ENCODE data around the gene CAMSAP1.
A peak's percentile ranks its signal among the peaks of the same experiment; 100 is the strongest.
"Not testable (repeated sequence)": the region's sequence is repeated elsewhere in the genome, so short reads cannot be mapped to it uniquely, and the experiment has no call there.

Gene CAMSAP1

DNA sequence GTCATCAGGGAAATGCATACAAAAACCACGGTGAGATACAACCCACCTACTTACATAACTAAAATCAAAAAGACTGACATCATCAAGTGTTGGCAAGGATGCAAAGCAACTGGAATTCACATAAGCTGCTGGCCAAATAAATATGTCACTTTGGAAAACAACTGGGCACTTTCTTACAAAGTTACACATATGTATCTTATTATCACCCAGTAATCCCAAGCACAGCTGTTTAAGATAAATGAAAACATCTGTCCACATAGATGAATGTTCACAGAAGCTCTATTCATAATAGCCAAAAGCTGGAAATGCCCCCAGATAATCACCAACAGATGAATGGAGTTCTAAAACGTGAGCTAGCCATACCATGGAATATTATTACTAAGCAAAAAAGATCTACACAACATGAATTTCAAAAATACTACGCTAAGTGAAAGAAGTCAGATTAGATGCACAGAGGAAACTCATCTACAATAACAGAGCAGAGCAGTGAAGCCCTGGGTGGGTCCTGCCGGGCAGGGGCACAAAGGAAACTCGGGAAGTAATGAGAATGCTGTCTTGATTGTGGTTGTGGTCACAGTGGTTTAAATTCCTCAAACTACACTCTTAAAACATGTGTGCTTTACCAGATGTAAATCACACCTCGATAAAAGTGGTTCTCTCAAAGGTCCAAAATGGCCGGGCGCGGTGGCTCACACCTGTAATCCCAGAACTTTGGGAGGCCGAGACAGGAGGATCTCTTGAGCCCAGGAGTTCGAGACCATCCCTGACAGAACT is 8.5 kb downstream of the CAMSAP1 start:
- DNase-seq (ENCODE audit: low read depth in 1 of 2, low spot score in 1 of 2), result no peak

- no peak for DNase-seq (ENCODE audit: low read depth in 1 of 2, low spot score in 1 of 2)
These were observed 10.7 kb downstream of the CAMSAP1 start for GRCh38 chr9:135896626-135897025.

DNA sequence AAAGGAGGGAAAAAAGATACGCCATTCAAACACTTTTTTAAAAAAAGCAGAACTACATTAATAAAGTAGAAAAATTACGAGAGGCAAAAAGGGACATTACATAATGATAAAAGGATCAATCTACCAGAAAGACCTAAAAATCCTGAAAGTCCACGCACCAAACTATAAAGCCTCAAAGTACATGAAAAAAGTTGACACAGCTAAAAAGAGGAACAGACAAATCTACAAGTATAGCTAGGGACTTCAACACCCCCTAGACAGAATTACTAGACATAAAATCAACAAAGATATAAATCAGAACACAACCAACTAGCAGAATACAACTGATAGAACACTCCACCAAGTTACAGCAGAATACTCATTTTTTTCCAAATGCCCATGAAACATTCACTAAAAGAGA is 11.1 kb downstream of the CAMSAP1 start:
- DNase-seq (ENCODE audit: low read depth in 1 of 2, low spot score in 1 of 2), result no peak

GRCh38 chr9:135895202-135895848 is 12.0 kb downstream of the CAMSAP1 start:
- DNase-seq (ENCODE audit: low read depth in 1 of 2, low spot score in 1 of 2), result no peak

DNA sequence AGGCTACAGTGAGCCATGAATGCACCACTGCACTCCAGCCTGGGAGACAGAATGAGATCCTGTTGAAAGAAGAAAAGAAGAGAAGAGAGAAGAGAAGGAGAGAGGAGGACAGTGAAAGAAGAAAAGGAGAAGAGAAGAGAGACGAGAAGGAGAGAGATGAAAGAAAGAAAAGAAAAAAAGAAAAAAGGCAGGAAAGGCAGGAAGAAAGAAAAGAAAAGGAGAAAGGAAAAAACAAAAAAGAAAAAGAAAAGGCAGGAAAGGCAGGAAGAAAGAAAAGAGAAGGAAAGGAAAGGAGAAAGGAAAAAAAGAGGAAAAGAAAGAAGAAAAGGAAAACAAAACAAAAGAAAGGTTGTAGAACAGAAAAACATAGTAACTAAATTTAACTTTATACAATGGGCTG is 14.2 kb downstream of the CAMSAP1 start:
- no peak for DNase-seq (ENCODE audit: low read depth in 1 of 2, low spot score in 1 of 2)

DNA sequence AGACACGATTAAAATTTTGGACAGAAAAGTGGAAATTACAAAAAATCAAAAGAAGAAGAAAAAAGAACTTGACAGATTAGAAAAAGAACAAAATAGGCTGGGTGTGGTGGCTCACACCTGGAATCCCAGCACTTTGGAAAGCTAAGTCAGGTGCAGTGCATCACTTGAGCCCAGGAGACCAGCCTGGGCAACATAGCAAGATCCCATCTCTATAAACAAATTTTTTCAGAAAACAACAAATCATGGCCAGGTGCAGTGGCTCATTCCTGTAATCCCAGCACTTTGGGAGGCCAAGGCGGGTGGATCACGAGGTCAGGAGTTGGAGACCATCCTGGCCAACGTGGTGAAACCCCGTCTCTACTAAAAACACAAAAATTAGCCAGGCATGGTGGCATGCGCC is 15.0 kb downstream of the CAMSAP1 start:
- not testable (repeated sequence) for DNase-seq (ENCODE audit: low read depth in 1 of 2, low spot score in 1 of 2)

GRCh38 chr9:135891027-135891631 is 16.2 kb downstream of the CAMSAP1 start:
- no peak for DNase-seq (ENCODE audit: low read depth in 1 of 2, low spot score in 1 of 2)

DNA sequence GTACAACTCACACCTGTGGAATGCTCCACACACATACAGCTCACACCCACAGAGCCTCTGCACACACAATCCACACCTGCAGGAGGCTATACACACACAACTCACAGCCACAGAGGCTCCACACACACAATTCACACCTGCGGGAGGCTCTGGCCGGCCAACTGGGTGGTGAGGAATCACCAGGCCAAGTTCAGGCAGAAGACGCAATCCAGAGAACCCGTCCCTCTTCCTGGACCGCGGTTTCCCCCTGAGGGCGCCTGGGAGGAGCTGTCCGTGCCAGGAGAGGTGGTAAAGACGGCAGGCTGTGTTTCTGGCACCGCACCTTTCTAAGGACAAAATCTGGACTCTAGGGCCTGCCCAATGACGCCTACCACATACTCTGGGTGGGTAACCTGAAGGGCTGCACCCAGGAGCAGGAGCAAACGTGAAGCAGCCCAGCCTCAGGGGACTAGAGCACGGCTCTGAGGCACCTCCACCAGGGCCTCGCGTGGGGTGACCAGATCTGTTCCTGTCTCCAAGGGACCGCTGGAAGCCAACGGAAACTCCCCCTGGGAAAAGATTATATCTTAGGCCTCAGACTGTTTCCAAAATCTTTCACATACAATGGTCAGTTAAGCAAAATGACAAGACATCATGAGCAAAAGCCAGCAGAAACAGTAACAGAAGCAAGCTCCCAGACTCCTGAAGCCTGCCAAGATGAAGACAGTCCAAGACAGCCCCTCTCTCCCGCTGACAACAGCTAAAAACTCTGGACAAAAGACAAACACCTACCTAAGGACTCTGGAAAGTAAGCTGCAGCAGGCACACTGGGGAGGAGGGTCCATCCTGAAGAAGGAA is 16.9 kb downstream of the CAMSAP1 start:
- DNase-seq (ENCODE audit: low read depth in 1 of 2, low spot score in 1 of 2), result no peak

DNA sequence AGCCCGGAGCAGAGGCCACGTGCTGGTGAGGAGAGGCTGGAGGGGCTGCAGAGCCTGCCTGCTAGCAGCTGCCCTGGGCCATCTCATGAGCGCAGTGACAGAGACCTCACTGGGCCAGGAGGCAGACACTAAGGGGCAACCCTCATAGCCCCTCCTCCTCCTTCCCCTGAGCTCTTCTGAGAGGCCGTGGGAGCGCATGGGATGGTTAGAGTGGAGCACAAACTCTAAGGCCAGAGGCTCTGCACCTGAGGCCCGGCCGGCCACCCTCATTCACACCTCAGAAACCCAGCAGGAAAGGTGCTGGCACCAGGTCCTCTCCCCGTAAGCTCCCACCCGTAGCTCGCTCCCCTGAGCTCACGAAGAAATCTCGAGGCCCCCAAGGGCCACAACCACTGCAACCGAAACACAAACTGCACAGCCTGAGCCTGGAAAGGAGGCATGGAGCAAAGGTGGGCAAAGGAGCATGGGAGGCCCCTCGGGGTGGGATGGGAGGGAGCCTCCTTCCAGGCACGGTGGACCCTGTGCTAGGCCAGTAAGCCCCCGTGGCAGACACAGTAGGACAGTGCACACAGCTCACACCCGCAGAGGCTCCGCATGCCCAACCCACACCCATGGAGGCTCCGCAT is 17.7 kb downstream of the CAMSAP1 start:
- DNase-seq (ENCODE audit: low read depth in 1 of 2, low spot score in 1 of 2), result no peak

DNA sequence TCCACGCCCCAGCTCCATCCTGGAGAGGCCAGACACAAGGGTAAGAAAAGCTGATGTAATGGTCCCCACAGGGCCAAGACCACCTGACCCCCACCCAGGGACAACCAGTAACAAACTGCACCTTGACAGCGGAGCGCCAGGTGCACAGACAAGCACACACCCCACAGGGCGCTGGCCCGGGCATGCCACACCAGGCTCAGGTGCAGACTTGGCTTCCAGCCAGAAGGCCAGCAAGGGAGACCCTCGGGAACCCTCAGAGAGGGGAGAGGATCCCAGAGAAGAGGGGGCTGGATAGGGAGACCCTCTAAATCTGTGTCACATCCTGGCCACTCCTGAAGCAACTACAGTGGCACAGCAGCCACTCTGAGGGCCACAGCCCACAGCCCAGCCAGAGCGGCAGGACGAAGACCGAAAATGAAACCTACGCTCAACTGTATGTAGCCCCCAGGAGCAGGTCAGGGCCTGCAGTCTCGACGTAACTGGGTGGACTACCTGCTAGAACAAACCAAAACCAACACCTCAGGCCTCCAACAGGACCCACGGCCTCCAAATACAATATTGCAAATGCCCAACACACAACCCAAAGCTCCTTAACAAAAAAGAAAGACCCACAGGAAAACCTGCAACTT is 18.5 kb downstream of the CAMSAP1 start:
- DNase-seq (ENCODE audit: low read depth in 1 of 2, low spot score in 1 of 2), result no peak

GRCh38 chr9:135888126-135888765 is 19.1 kb downstream of the CAMSAP1 start:
- no peak for DNase-seq (ENCODE audit: low read depth in 1 of 2, low spot score in 1 of 2)

DNA sequence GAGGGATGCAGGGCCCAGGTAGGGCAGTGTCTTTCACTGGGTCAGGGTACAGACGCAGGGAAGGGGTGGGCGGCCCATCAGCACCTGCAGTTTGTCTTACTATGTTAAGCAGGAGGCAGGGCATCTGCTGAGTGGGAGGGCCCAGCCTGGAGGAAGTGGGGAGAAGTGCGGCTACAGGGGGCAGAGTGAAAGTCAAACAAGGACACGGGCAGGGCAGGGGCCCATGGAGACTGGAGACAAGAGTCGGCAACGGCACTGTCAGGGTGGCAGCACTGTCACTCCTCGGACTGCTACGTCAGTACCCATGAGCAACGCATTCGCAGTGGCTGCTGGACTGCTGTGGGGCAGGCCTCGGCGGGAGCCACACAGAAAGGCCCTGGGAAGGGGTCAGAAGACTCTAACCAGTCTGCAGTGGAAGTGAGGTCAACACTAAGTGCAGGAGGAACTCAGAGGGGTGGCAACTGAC is 19.7 kb downstream of the CAMSAP1 start:
- peak in 1 of 2 donors; percentile 14 for DNase-seq (ENCODE audit: low read depth in 1 of 2, low spot score in 1 of 2)

DNA sequence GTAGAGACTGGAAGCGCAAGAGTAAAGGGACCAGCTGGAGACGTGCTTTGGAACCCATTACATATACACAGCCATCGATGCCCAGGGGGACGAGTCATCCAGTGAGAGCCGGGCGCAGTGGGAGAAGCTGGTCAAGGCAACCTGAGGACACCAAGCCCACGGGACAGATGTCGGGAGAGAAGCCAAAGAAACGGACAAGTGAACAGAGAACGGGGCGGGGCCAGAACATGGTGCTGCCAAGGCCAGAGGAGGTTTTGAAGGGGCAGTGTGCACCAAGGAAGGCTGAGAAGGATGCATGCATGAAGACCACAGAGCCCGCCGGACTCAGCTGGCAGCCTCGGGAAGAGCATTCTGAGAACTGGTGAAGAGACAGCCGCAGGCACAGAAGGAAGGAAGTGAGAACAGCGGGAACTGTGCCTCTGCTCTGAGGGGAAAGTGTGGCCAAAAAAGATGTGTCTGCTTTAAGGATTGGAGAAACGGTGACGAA is 20.3 kb downstream of the CAMSAP1 start:
- no peak for DNase-seq (ENCODE audit: low read depth in 1 of 2, low spot score in 1 of 2)

DNA sequence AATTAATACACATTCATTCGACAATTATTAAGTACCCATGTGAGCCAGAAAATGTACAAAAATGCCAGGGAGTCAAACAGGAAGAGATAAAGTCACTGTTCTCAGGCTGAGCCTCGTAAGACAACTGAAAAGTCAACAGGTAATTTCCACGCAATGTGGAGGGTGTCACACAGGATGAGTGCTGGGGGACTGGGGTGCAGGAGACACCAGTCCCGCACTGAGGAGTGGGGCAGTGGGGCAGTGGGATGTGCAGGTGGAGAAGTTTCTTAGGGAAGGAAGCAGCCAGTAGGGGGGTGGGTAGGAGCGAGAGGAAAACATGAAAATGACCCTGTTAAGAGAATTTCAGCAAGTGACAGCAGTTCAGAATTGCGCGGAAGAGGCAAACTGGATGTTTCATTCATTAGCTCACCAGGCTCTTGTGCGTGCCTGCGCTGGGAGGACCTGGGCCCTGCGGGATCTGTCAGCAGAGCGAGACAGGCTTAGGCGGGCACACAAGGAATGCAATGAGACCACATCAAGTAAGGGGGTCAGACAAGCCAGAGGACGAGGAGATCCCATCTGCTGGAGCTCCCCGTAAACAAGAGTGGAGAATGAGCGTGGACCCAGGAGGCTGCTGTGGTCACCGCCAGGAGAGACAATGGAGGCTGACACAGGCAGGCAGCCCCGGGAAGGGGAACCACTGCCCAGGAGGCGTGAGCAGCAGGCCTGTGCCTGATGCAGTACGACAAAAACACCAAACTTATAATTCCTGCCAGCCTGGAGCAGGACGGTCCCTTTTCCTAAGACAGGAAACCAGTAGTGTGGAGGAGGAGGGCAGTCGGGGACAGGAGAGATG is 21.0 kb downstream of the CAMSAP1 start:
- DNase-seq (ENCODE audit: low read depth in 1 of 2, low spot score in 1 of 2), result no peak

DNA sequence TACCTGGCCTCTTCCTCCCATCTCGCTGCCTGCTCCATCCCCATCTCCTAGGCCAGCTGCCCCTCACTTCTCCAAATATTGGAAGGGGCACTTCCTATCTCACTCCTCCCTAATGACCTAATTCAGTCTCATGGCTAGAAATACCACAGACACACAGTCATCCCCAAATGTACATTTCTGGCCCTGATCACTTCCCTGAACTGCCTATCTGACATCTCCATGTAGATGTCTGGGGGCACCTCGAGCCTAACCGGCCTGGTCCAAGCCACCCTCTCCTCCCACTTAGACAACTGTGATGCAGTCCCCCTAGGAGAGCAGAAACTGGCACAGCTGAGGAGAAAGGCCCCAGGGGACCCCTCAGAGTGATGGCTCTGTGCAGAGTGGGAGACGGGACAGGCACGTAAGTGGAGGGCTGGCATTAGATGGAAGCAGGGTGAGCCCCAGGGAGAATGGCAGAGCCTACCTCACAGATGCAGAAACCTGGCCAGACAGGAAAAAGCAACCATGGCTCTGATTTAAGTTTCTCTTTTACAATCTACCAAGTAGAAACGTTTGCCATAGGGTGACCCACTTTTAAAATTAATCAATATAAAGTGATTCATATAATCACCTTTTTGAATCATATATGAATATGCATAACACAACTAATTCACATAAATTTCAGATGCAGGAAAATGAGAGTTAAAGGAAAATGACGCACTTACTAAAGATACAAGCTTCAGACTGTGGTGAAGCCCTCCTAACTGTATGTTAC is 22.1 kb downstream of the CAMSAP1 start:
- DNase-seq (ENCODE audit: low read depth in 1 of 2, low spot score in 1 of 2), result no peak

GRCh38 chr9:135884328-135885035 is 22.9 kb downstream of the CAMSAP1 start:
- no peak for DNase-seq (ENCODE audit: low read depth in 1 of 2, low spot score in 1 of 2)

DNA sequence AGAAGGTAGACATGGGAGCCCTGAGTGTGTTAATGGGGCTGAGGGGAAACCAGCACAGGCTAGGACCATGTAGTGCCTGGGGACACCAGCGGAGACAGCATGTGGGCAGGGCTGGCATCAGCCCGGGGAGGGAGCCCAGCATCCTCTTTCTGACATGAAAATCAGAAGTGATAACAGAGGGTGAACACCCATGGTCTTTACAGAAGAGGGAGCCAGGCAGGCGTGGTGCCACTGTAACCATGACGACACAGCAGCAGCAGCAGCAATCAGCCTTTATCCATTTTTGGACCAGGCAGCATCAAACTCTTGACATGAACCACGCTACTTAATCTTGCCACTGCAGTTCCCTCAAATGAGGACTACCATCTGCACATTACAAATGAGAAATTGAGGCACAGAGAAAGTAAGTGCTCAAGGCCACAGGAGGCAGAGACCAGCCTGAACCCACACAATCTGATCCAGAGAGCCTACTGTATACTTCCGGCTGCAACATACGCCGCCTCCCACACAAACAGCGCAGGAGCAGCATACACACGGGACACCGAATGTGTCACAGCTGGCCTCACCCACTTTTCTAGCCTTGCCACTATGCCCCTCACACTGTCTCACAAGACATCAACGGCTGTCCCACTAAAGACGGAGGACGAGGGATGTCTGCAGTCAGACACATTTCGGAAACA is 23.8 kb downstream of the CAMSAP1 start:
- no peak for DNase-seq (ENCODE audit: low read depth in 1 of 2, low spot score in 1 of 2)
